ENCODE measurements around the gene SLC17A9. TPM values are rescaled to one million over a fixed set of nuclear protein-coding genes. Genes with fewer than 3 reads are reported as not detected.
"Not testable (repeated sequence)": the region's sequence is repeated elsewhere in the genome, so short reads cannot be mapped to it uniquely, and the experiment has no call there.

The SLC17A9 gene
- total RNA-seq, 4 donors from 2014 or later: 0.10 to 2.1 (median 0.66) TPM

DNA sequence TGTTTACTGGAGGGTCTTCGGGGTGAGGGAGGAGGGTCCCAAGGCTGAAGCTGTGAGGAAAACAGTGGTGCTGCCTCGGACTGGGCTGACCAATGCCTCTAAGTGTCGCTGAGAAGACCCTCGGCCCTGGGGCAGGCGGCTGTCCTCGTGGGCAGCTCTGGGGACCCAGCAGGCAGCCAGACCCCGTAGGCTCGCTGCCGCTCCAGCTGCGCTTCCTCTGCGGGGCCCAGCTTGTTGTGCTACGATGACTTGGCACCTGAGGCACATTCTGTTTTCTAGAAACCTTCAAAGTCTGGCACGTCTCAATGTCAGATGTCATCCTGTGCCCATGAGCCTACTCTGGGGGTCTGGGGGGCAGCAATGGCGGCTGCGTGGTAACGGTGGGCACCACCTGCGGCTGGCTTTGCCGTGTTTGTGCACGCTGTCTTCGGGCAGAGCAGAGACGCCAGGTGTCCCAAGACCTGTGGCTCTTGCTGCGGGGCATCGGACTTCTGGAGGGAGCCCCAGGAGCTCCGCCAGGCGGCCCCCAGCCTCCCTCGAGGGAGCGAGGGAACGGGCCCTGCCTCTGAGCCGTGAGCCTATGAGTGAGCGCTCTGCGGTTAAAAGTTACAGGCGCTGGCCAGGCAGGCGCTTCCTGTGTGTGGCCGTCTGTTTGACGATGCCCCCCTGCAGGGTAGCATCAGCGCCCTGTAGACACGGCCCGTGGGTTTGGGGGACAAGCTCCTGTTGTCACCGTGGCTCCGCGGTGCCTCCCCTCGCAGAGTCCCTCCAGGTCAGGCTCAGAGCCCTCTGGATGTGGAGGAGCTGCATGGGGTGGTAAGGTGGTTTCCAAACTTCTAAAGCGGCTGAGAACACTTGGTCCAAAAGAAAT lies 6.8 kb downstream of the SLC17A9 start:
- TF ChIP-seq POLR2AphosphoS5 (IDR thresholded peaks at IDR 0.05): no peak
- TF ChIP-seq, protein P1, sequence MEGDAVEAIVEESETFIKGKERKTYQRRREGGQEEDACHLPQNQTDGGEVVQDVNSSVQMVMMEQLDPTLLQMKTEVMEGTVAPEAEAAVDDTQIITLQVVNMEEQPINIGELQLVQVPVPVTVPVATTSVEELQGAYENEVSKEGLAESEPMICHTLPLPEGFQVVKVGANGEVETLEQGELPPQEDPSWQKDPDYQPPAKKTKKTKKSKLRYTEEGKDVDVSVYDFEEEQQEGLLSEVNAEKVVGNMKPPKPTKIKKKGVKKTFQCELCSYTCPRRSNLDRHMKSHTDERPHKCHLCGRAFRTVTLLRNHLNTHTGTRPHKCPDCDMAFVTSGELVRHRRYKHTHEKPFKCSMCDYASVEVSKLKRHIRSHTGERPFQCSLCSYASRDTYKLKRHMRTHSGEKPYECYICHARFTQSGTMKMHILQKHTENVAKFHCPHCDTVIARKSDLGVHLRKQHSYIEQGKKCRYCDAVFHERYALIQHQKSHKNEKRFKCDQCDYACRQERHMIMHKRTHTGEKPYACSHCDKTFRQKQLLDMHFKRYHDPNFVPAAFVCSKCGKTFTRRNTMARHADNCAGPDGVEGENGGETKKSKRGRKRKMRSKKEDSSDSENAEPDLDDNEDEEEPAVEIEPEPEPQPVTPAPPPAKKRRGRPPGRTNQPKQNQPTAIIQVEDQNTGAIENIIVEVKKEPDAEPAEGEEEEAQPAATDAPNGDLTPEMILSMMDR (IDR thresholded peaks at IDR 0.05): no peak
- TF ChIP-seq EP300 (IDR thresholded peaks at IDR 0.05): no peak
- no peak for TF ChIP-seq POLR2A (IDR thresholded peaks at IDR 0.05)
- 61% methylated on average over 17 of the region's 43 CpGs for WGBS
- Histone ChIP-seq H3K27ac (no peak overlapping the region), H3K9me3 (no peaks in the 10 kb centered on the region), H3K4me3 (no peak overlapping the region), H3K27me3 (no peaks in the 10 kb centered on the region), H3K36me3 (peaks cover 12% of the 10 kb centered on the region), H3K4me1 (peaks cover 5% of the 10 kb centered on the region)
- no peak for DNase-seq (ENCODE audit: low spot score in 2 of 2)

DNA sequence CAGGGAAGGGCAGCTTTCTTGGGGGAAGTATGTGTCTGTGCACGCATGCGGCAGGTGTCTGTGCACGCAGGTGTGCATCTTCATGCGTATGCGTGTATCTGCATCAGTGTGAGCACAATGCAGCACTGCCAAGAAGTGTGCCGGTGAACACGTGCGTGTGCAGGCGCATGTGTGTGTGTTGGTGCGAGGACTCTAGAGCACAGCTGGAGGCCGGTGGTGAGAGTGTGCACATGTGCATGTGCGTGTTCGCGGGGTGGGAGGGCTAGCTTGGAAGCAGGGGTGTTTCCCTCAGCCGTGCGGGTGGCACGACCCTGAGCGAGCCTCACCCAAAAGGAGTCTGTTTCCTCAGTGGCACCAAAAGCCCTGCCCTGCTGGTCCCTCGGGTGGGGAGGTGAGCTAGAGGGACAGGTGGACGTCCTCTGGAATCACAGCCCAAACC lies 7.5 kb downstream of the SLC17A9 start:
- Histone ChIP-seq H3K4me1 (peaks cover 6% of the 10 kb centered on the region), H3K27me3 (no peaks in the 10 kb centered on the region), H3K9me3 (no peaks in the 10 kb centered on the region), H3K27ac (no peak overlapping the region), H3K4me3 (no peak overlapping the region), H3K36me3 (peaks cover 12% of the 10 kb centered on the region)
- WGBS: 64% methylated on average over 14 of the region's 20 CpGs
- no peak for TF ChIP-seq EP300 (IDR thresholded peaks at IDR 0.05)
- TF ChIP-seq, protein P1 (IDR thresholded peaks at IDR 0.05): no peak
- DNase-seq (ENCODE audit: low spot score in 2 of 2): no peak

DNA sequence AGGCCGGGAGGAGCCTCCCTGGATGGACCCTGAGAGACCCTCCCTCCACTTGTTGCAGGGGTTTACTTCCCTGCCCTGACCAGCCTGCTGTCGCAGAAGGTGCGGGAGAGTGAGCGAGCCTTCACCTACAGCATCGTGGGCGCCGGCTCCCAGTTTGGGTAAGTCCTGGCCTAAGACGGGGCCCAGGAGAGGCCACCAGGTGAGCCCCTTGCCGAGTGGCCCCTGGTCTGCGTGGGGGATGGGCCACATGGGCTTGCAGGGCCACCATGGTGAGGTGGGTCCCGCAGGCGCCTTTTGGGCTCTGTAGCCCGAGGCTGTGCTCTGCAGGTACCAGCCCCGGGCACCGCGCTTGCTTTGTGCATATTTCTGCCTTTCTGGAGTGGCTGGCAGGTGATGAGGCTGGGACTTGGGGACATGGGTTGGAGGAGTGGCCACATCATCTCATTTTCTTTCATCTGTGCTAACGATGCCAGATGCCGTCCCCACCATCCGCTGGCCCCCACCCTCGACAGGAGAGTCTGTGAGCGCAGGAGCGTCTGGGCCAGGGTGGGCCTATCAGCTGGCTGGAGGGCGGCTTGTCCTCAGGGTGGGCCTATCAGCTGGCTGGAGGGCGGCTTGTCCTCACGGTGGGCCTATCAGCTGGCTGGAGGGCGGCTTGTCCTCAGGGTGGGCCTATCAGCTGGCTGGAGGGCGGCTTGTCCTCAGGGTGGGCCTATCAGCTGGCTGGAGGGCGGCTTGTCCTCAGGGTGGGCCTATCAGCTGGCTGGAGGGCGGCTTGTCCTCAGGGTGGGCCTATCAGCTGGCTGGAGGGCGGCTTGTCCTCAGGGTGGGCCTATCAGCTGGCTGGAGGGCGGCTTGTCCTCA lies 8.2 kb downstream of the SLC17A9 start:
- 90% methylated on average over 15 of the region's 31 CpGs for WGBS
- H3K27me3 ChIP-seq; H3K9me3 ChIP-seq; H3K27ac ChIP-seq; H3K4me3 ChIP-seq; DNase-seq (ENCODE audit: low spot score in 2 of 2): not testable (repeated sequence)
- peaks cover 11% of the 10 kb centered on the region for H3K4me1 ChIP-seq
- H3K36me3 ChIP-seq: peaks cover 12% of the 10 kb centered on the region

DNA sequence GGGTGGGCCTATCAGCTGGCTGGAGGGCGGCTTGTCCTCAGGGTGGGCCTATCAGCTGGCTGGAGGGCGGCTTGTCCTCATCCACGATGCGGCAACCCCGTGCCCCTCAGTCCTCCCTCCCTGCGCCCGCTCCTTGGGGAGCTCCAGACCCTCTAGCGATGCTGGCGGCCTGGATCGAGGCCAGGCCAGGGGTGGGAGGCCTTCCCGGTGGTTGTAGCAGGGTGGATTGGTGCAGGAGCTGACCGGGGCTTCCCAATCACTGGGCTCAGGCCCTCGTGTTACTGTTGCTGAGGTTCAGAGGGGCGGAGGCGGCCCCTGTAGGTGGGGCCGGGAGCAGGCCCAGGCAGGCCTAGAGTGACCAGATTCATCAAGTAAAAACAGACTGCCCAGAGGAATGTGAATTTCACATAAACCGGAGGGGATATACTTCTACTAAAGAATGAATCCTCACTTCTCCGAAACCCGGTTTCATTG lies 8.8 kb downstream of the SLC17A9 start:
- DNase-seq (ENCODE audit: low spot score in 2 of 2): no peak

DNA sequence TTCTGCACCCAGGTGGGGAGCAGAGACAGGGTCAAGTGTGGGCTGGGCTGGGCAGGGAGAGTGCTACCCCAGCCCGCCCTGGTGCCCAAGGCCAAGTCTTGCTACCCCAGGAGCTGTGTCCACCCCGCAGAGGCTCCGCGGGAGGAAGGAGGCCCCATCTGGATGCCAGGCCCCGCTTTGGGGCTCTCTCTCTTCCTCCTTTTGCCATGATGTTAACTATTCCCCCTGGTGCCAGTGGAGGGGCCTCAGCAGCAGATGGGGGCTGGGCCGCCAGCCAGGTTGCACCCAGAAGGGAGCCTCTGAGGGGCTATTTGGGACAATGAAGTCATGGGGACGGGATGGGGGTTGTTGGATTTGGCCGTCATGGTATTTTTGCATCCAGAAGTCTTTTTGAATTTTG lies 9.3 kb downstream of the SLC17A9 start:
- Histone ChIP-seq H3K4me3 (no peak overlapping the region), H3K27ac (no peak overlapping the region), H3K27me3 (no peaks in the 10 kb centered on the region), H3K9me3 (no peaks in the 10 kb centered on the region), H3K36me3 (peaks cover 12% of the 10 kb centered on the region), H3K4me1 (peaks cover 11% of the 10 kb centered on the region)
- TF ChIP-seq POLR2AphosphoS5 (IDR thresholded peaks at IDR 0.05): no peak
- WGBS: 93% methylated on average over 4 of the region's 8 CpGs
- no peak for DNase-seq (ENCODE audit: low spot score in 2 of 2)

More for the DNA sequence above, 8.8 kb downstream of the SLC17A9 start:
- Histone ChIP-seq H3K4me1 (peaks cover 11% of the 10 kb centered on the region), H3K36me3 (peaks cover 12% of the 10 kb centered on the region), H3K27ac (no peak overlapping the region), H3K4me3 (no peak overlapping the region), H3K27me3 (no peaks in the 10 kb centered on the region), H3K9me3 (no peaks in the 10 kb centered on the region)
- TF ChIP-seq EP300 (IDR thresholded peaks at IDR 0.05) (no peak), POLR2A (IDR thresholded peaks at IDR 0.05) (no peak), POLR2AphosphoS5 (IDR thresholded peaks at IDR 0.05) (no peak)
- TF ChIP-seq, protein P1 (IDR thresholded peaks at IDR 0.05): no peak
- 88% methylated on average over 3 of the region's 19 CpGs for WGBS
